ENCODE measurements around the gene SEZ6L.

SEZ6L gene

DNA sequence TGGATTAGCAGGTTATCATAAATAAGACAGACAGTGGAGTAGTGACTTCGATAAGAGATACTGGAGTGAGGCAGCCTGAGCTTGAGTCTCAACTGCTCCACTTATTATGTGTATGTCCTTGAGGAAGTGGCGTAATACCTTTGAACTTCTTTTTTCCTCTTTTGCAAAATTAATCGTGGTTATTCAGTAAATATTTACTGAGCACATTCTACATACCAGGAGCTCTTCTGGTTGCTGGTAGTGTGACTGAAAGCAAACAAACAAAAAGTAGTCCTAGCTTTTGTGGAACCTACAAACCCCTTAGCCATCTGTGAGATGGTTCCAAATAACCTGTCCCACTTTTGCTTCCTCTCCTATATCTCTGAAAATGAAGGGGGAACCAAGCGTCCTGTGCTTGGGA lies 134.2 kb downstream of the SEZ6L start:
- DNase-seq, result no peak

DNA sequence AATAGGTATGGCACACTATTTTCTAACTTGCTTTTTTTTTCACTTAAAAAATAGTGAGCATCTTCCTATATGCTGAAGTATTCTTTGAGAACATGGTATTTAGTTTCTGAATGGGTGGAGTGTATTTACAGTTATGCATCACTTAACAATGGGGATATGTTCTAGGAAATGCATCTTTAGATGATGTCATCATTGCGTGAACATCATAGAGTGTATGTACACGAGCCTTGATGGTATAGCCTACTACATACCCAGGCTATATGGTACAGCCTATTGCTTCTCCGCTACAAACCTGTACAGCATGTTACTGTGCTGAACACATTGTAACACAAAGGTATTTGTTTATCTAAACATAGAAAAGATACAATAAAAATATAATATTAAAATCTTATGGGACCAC lies 135.5 kb downstream of the SEZ6L start:
- DNase-seq, result no peak

DNA sequence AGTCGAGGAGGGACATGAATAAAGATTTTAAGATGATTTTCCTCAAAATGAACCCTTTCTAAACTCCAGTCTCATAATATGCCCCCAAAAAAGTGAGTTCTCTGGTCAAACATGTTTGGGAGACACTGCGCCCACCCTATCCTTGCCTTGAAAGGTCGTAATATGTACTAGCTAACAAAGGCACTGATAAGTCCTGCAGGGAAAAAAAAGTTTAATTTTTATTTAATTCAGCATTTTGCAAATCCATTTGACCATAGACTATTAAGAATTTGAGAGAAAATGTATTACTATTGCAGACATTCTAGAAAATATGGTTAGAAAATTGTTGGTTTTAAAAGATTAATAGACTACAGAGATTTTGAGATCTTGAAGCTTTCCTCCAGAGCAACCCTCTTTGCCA lies 139.2 kb downstream of the SEZ6L start:
- no peak for DNase-seq

DNA sequence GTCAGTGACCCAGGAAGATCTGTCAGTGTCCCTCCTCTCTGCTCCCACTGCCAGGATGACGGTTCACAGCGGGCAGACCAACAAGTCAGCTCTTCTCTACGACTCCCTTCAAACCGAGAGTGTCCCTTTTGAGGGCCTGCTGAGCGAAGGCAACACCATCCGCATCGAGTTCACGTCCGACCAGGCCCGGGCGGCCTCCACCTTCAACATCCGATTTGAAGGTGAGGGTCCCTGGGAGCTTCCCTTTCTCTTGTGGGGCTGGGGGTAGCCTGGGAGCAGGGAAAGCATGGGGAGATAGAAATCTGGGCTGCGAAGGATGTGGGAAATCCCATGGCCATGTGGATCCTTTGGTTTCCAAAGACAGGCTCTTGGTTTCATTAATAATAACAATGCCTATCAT lies 141.4 kb downstream of the SEZ6L start:
- no peak for DNase-seq

DNA sequence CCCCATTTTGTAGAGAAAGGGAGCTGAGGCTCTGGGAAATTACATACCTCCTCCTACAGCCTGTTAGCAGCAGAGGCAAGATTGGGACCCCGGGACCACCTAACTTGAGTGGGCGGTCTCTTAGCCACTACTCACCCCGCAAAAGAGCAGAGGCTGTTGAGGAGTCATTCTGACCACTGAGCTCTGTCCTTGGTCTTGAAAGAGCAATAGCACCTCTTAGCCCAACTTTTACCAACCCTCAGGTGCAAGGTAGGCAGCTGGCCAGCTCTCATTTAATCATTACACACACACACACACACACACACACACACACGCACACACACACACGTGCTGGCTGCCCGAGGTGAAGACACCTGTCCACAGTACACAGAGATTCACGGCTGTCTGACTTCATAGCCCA lies 144.0 kb downstream of the SEZ6L start:
- no peak for DNase-seq

DNA sequence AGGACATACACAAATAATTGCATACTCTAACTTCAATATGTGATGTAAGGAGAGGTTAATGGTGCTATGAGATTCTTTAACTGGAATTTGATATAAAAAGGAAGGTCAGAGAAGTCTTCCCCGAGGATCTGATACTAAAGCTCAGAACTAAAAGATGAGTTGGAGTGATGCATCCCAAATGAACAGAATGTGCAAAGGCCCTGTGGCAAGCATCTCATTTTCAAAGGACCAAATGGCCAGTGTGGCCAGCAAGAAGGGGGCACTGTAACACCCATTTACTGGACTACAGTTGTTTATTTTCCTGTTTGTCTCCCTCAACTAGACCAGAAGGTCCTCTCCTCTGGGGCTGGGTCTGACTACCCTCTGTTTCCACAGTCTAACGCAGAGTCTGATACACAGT lies 144.9 kb downstream of the SEZ6L start:
- DNase-seq, result no peak

DNA sequence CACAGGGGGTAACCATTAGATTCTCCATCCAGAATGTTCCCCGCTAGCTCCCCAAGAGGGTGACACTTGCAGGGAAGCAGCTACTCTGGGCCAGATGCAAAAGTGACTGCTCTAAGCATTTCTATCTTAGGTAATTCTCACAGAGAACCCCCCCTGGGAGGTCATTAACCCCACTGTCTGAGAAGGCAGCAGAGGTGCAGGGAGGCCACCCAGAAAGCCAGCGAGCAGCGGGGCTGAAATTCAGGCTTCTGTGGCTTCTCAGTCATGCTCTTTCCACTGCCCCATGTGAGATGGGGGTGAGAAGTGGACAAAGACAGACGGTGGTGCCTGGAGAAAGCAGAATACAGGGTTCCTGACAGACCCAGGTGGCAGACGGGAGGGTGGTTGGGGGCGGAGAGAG lies 145.4 kb downstream of the SEZ6L start:
- DNase-seq, result no peak

DNA sequence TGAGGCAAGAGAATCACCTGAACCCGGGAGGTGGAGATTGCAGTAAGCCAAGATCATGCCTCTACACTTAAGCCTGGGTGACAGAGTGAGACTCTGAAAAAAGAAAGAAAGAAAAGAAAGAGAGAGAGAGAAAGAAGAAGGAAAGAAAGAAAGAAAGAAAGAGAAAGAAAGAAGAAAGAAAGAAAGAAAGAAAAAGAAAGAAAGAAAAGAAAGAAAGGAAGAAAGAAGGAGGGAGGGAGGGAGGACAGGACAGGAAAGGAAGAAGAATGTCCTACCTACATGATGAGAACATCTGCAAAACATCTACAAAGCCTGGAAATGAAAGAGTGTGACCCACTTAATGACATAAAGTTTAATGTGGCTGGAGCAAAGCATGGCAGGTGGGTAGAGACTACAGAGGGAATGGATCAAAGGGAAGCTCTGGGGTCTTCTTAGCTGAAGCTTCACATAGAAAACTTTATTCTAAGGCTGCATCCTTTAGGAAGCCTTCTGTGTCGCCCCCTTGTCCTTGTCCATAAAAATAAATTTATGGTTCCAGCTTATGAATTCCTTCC lies 147.5 kb downstream of the SEZ6L start:
- no peak for DNase-seq

DNA sequence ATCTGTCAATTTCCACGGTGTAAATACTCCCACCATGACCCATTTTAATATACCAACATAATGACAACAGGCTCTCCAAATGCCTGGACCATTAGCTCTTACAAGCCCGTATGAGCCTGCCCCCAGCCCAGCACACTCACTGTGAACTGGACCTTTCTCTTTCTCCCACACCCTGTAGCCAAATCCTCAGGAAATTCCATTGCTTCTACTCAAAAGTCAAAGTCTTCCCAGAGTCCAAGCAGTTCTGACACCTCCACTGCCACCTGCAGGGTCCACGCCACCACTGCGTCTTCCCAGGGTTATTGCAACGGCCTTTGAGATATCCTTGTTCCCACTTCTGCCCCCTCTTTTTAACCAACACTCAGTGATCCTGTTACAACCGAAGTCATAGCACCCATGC lies 149.7 kb downstream of the SEZ6L start:
- DNase-seq, result no peak

DNA sequence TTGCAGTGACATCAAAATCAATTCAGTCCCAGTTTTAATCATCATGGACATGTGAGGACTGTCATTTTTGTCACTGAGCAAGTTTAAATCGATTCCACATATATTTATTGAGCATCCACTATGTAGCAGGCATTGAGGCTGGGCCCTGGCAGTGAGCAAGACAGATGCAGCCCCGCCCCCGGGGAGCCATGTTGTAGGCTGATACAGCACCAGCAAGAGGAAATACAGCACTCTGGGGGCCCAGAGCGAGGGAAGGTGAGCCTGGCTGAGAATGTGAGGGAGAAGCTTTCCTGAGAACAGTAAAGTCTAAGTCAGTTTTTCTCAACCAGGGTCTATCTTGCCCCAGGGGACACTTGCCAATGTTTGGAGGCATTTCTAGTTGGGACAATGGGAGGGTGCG lies 151.2 kb downstream of the SEZ6L start:
- no peak for DNase-seq

DNA sequence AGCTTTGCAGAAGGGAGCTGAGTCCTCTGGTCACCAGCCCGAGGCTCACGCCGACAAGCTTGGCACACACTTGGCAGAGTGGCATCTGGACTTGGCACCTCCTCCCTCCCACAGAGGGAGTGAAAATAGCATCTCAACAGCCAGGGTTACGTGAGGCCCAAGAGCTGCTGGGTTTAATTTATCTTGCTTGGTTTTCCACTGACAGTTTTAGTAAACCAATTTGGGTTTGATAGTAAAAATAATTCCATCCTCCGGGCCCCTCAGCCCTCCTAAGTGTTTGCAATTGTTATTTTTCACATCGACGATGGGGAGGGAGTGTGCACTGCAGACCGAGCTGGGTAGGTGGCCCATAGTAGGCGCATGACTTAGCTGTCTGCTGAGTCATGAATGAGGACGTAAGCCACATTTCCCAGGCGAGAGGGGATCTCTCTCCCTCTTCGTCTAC lies 152.2 kb downstream of the SEZ6L start:
- no peak for DNase-seq

DNA sequence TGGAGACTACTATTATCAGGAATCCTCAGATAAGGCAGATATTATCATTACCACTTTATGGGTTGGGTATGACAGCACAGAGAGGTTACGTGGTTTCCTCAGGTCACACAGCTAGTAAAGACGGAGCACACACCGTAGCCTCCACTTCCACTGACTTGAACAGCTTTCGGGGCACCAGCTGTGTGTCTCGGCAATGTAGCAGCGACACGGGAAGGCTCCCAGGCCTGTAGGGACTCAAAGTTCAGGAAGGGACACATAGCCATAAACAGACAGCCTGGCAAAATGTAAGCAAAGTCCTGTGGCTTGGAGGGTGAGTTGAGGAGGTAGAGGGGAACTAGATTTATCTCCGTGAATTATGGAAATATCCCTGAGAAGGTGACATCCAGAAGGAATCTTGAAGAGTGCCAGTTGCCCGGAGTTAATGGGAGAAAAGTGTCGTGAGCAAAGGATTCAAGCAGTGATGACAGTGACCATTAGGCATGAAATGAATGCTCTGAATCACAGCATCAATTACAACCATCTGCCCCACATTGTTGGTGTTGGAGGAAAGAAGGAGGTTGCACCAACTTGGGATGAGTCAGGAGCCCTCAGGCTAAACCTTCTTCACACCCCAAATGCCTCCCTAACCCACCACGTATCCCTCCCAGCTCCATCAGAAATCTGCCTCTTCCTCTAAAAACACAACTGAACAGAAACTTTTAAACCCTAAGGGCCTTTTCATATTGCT lies 153.1 kb downstream of the SEZ6L start:
- DNase-seq, result no peak

DNA sequence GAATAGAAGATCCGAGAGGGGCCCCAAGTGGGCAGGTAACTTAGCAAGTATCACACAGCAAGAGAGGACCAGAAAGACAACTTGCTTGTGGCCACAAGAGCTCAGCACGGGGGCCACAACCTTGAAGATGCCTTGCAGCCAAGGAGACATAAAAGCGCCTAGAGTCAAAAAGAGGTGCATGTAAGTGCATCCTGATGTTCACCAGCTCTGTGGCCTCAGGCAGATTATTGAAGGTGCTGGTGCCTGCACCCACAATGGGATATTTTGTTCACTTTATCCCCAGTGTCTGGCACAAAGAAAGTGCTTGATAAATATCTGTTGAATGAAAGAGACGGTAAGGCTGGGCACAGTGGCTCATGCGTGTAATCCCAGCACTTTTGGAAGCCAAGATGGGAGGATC lies 153.8 kb downstream of the SEZ6L start:
- DNase-seq, result no peak

DNA sequence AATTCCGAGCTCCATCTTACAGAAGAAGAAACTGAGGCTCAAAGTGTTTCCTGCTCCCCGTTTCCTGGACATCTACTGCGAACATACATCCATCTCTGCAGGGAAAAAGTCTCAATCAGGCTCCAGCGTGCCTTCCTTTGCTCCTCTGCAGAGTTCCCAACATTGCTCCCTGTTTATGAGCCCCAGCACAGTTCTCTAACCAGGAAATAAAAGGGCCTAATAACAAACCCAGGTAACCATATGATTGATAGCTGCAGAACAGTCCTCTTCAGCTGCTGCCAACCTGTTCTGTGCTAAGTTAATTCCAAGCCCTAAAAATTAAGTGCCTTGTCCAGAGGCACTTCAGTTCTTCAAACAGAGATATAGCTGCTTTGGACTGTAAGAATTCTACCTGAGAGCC lies 154.9 kb downstream of the SEZ6L start:
- DNase-seq, result no peak

DNA sequence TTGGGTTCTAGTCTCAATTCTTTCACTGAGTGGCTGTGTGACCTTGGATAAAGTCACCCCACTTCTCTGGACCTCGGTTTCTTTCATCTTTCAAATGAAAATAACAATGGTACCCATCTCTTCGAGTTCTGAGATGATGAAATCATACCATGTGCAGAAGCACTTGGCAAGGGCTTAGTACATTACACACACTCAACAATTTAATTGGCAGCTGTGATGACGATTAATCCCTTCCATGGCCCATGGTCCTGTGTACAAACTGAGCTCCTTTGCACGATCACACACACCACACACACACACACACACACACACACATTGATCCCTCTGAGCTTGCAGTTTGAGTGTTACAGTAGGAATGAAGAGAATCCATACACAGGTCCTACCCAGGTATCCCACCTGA lies 156.4 kb downstream of the SEZ6L start:
- no peak for DNase-seq

DNA sequence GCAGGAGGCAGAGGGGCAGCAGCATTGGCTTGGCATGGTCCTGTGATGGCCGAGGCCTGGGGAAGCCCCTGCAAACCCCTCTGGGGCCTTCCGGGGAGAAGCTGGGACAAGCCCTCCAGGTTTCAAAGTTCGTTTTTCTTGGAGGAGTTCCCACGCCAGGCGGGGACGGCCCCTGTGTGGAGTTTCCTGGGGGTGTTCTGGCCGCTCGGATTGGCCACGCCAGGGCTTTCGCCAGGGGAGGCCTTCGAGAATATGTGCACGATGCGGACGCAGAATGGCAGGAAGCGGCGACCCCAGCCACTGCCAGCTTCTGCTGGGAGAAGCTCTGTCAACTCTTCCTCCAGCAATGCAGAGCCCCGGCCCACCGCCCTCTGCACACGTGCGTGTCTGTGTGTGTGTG lies 157.5 kb downstream of the SEZ6L start:
- DNase-seq, result no peak

DNA sequence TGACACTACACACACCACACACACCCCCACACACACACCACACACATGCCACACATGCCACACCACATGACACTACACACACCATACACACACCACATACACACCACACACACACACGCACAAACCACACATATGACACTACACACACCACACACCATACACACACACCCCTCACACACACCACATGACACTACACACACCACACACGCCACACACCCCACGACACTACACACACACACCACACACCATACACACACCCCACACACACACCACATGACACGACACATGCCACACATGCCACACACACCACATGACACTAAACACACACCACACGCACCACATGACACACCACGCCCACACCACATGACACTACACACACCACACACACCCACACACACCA lies 158.0 kb downstream of the SEZ6L start:
- DNase-seq, result no peak

DNA sequence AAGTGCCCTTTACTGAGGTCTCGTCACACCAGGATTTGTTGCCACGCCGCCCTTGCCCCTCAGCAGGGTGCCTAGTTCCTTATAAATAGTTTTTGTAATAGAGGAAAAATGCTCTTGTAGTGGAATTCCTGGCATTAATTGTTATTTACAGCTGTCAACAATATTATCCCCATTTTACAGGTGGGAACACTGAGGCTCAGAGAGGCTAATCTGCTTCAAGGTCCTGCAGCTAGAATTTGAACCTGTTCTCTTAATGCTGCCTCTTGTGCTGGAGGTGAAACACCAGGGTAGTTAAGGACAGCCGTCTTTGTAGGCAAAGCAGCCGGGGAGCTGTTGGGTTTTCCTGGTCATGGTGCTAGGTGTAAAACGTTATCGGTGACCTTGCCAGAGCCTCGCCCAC lies 159.0 kb downstream of the SEZ6L start:
- no peak for DNase-seq

DNA sequence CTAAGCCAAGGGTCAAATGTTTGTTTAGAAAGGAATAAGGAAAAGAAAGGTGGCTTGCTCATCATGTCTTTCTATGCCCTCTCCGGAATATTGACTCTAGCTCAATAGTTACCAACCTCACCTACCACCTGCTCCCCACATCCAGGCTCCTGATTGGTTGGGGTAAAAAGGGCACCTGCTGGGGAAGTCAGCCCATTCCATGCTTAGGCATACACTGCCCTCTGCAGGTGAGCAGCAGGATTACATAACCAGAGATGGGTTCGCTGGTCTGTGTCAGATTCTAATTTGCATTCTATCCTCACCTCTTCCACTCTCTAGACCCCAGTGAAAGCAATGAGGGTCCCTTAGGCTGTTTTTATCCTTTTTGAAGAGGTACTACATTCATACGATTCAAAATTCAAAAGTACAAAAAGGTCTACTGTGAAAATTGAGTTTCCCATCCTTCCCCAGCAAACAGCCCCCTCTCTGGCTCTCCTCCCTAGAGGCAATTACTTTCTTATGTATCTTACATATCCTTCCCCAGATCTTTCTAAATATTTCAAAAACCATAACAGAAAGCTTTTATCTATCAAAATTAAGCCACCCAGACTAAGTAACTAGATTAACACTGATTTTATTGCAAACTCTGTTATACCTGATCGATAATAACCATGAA lies 161.8 kb downstream of the SEZ6L start:
- peak; percentile 40 for DNase-seq

DNA sequence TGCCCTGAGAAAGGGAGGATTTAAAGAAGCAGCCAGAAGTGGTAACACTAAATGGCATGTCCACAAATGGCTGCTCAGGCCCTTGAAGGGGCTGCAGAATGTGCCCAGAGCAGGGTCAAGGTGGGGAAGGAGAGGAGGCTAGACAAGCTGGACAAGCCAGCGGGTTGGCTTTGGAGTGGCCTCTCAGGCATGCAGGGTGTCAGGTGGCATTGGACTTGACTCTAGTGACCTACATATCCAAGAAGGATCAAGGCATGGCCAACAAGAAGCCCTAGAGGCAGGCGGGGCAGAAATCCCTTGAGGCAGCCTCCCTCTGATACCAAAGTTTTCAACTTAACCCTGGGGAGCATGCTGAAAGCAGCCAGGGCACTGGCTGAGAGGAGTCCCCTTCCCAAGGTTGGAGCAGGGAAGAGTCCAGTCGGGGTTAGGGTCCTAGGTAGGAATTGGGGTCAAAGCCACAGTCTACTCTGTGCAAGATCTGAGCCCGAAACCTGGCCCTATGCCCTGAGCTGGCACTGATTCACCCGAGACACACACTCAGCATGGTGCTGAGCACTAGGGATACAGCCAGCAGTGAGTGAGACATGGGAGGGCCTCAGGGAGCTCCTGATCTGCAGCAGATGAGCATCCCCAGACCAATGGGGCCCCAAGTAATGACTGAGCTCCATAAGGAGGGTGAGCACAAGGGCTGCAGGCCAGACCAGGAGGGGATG lies 164.0 kb downstream of the SEZ6L start:
- DNase-seq, result no peak

DNA sequence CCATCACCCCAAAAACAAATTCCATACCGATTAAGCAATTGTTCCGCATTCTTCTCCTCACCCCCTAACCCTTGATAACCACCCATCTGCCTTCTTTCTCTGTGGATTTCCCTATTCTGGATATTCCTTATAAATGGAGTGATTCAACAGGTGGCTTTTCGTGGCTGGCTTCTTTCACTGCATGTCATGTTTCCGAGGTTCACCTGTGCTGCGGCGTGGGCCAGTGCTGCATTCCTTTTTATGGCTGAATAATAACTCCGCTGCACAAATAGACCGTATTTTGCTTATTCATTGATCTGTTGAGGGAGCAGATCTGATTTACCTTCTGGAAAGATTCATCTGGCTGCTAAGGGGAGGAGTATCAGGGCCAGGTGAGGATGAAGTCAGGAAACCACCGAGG lies 165.0 kb downstream of the SEZ6L start:
- DNase-seq, result no peak

DNA sequence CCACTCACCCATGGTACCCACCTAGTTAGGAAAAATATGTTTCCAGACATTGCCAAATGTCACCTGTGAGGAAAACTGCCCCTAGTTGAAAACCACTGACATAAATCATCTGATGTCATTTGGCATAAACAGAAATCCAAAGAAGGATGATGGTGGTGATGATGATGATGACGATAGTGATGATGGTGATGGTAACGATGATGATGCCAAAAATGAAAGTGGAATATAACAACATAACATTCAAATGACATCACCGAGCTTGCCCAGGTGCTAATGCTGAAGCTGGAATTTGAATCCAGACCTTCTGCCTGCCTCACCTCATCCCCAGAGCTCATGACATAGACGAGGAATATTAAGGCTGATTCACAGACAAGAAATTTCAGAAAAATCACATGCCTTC lies 167.5 kb downstream of the SEZ6L start:
- DNase-seq, result no peak

DNA sequence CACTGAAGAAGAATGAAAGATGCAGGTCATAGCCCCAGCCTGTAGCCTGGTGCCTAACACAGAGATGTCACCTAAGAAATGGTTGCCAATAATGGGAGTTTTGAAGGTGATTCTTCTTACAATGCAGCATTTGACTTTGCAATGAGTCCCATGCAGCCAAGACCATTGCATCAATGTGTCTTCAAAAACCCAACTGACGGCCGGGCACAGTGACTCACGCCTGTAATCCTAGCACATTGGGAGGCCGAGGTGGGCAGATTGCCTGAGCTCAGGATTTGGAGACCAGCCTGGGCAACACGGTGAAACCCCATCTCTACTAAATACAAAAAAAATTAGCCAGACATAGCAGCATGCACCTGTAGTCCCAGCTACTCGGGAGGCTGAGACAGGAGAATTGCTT lies 170.5 kb downstream of the SEZ6L start:
- DNase-seq, result no peak

Measured in central memory CD4-positive, alpha-beta T cell (primary cell).